Neural progenitor cell (in vitro differentiated cells): ENCODE results near the gene MAN1A1. TPM values are rescaled to one million over a fixed set of nuclear protein-coding genes. Genes with fewer than 3 reads are reported as not detected.

Experiments
- DNase-seq: peaks from one replicate; pipeline ENCODE4 v3.0.0-alpha.2; 2016; ENCODE audit warnings: low spot score
- H2AFZ ChIP-seq: fragments of 200-600 bp; sonication (generic); replicated peaks from 2 replicates; pipeline ENCODE4 v1.6.1; 2016; ENCODE audit warnings: antibody characterized with exemption
- H3F3A ChIP-seq: fragments of 200-600 bp; sonication (generic); 2 replicates; pipeline ENCODE4 v1.6.1; 2016; ENCODE audit warnings: antibody characterized with exemption, low read depth
- H3K27ac ChIP-seq: fragments of 200-600 bp; sonication (generic); 2 replicates; pipeline ENCODE4 v1.5.1; 2016; ENCODE audit warnings: mild to moderate bottlenecking
- H3K27me3 ChIP-seq: fragments of 200-600 bp; sonication (generic); 2 replicates; pipeline ENCODE4 v1.6.1; 2016; ENCODE audit warnings: mild to moderate bottlenecking, moderate library complexity
- H3K36me3 ChIP-seq: fragments of 200-600 bp; sonication (generic); 2 replicates; pipeline ENCODE4 v1.5.1; 2016
- H3K4me1 ChIP-seq: fragments of 200-600 bp; sonication (generic); 2 replicates; pipeline ENCODE4 v1.6.1; 2016; ENCODE audit warnings: mixed run types
- H3K4me2 ChIP-seq: fragments of 200-600 bp; sonication (generic); 2 replicates; pipeline ENCODE4 v1.6.1; 2016
- H3K4me3 ChIP-seq: fragments of 200-600 bp; sonication (generic); 2 replicates; pipeline ENCODE4 v1.5.1; 2016
- H3K79me2 ChIP-seq: fragments of 200-600 bp; sonication (generic); 2 replicates; pipeline ENCODE4 v1.6.1; 2016; ENCODE audit warnings: low read depth
- H3K9ac ChIP-seq: fragments of 200-600 bp; sonication (generic); 2 replicates; pipeline ENCODE4 v1.6.1; 2016
- H3K9me3 ChIP-seq: fragments of 200-600 bp; sonication (generic); 2 replicates; pipeline ENCODE4 v1.5.1; 2016; ENCODE audit warnings: low read depth
- H4K20me1 ChIP-seq: fragments of 200-600 bp; sonication (generic); 2 replicates; pipeline ENCODE4 v1.6.1; 2016; ENCODE audit warnings: low read depth
- H3K27ac Mint-ChIP-seq: 3 replicates; pipeline ENCODE4 v1.8.0; 2021; ENCODE audit warnings: mixed read lengths
- H3K27me3 Mint-ChIP-seq: 2 replicates; pipeline ENCODE4 v1.8.0; 2022; ENCODE audit warnings: low read depth, mild to moderate bottlenecking, inconsistent platforms, moderate library complexity, mixed read lengths; ENCODE audit not compliant: insufficient read depth
- H3K36me3 Mint-ChIP-seq: 3 replicates; pipeline ENCODE4 v1.8.0; 2021; ENCODE audit warnings: mixed read lengths
- H3K4me1 Mint-ChIP-seq: 3 replicates; pipeline ENCODE4 v1.8.0; 2021; ENCODE audit warnings: mixed read lengths
- H3K4me3 Mint-ChIP-seq: 3 replicates; pipeline ENCODE4 v1.8.0; 2021; ENCODE audit warnings: mild to moderate bottlenecking, moderate library complexity, mixed read lengths
- H3K9me3 Mint-ChIP-seq: 3 replicates; pipeline ENCODE4 v1.8.0; 2020; ENCODE audit warnings: mixed read lengths
- CTCF ChIP-seq: fragments of 200-600 bp; sonication (generic); IDR thresholded peaks from 2 replicates; pipeline ENCODE4 v1.5.1; 2017; ENCODE audit warnings: antibody characterized with exemption, mild to moderate bottlenecking
- EZH2 ChIP-seq: fragments of 200-600 bp; sonication (generic); IDR thresholded peaks from 2 replicates; pipeline ENCODE4 v1.6.1; 2017; ENCODE audit warnings: antibody characterized with exemption, mild to moderate bottlenecking, moderate library complexity
- EZH2phosphoT487 ChIP-seq: fragments of 200-600 bp; sonication (generic); IDR thresholded peaks from 2 replicates; pipeline ENCODE4 v1.6.1; 2017; ENCODE audit warnings: antibody characterized with exemption
- total RNA-seq: library from RNA; depleted of rRNA; stranded (reverse); fragments of >200 nt; gene quantifications from 2 replicates; pipeline ENCODE4 v1.2.3, GENCODE V29; 2015; ENCODE audit warnings: low replicate concordance

The MAN1A1 gene
- total RNA-seq, 1 donor from 2014 or later: 5.2 TPM

GRCh38 chr6:119323931-119324330 is 25.6 kb downstream of the MAN1A1 start:
- Histone ChIP-seq H3K27ac (no peak overlapping the region), H3K4me2 (no peak overlapping the region), H3K9me3 (no peaks in the 10 kb centered on the region), H3F3A (no peaks in the 10 kb centered on the region), H3K36me3 (no peaks in the 10 kb centered on the region), H3K4me1 (no peaks in the 10 kb centered on the region), H3K9ac (no peak overlapping the region), H4K20me1 (no peaks in the 10 kb centered on the region), H3K4me3 (no peak overlapping the region), H2AFZ (no peak overlapping the region), H3K79me2 (no peaks in the 10 kb centered on the region), H3K27me3 (no peaks in the 10 kb centered on the region)
- no peak for TF ChIP-seq EZH2phosphoT487
- no peak for TF ChIP-seq EZH2
- no peak for TF ChIP-seq CTCF
- no peaks in the 10 kb centered on the region for H3K36me3 Mint-ChIP-seq
- no peak overlapping the region for H3K27ac Mint-ChIP-seq
- no peak overlapping the region for H3K4me3 Mint-ChIP-seq
- no peaks in the 10 kb centered on the region for H3K9me3 Mint-ChIP-seq
- DNase-seq: no peak
- peaks cover 7% of the 10 kb centered on the region for H3K4me1 Mint-ChIP-seq
- peaks cover 2% of the 10 kb centered on the region for H3K27me3 Mint-ChIP-seq

- H3K27me3 Mint-ChIP-seq: peaks cover 2% of the 10 kb centered on the region
- Histone ChIP-seq H3K4me2 (no peak overlapping the region), H3K36me3 (no peaks in the 10 kb centered on the region), H3K9me3 (no peaks in the 10 kb centered on the region), H3K4me3 (no peak overlapping the region), H3K4me1 (no peaks in the 10 kb centered on the region), H4K20me1 (no peaks in the 10 kb centered on the region), H2AFZ (no peak overlapping the region), H3K79me2 (no peaks in the 10 kb centered on the region), H3F3A (no peaks in the 10 kb centered on the region), H3K27ac (no peak overlapping the region), H3K9ac (no peak overlapping the region), H3K27me3 (no peaks in the 10 kb centered on the region)
- TF ChIP-seq EZH2phosphoT487 (no peak), EZH2 (no peak), CTCF (no peak)
- no peaks in the 10 kb centered on the region for H3K36me3 Mint-ChIP-seq
- no peaks in the 10 kb centered on the region for H3K9me3 Mint-ChIP-seq
- no peak overlapping the region for H3K27ac Mint-ChIP-seq
- H3K4me1 Mint-ChIP-seq: peaks cover 7% of the 10 kb centered on the region
- DNase-seq: no peak
- H3K4me3 Mint-ChIP-seq: no peak overlapping the region
These were observed 26.1 kb downstream of the MAN1A1 start for GRCh38 chr6:119323478-119323877.

GRCh38 chr6:119322715-119323350 is 26.7 kb downstream of the MAN1A1 start:
- no peaks in the 10 kb centered on the region for H3K36me3 Mint-ChIP-seq
- H4K20me1 ChIP-seq: no peaks in the 10 kb centered on the region
- no peak overlapping the region for H3K4me2 ChIP-seq
- peaks cover 2% of the 10 kb centered on the region for H3K27me3 Mint-ChIP-seq
- no peaks in the 10 kb centered on the region for H3K9me3 Mint-ChIP-seq
- no peaks in the 10 kb centered on the region for H3F3A ChIP-seq
- H3K4me3 ChIP-seq: no peak overlapping the region
- H3K27ac ChIP-seq: no peak overlapping the region
- no peaks in the 10 kb centered on the region for H3K4me1 ChIP-seq
- H3K27ac Mint-ChIP-seq: no peak overlapping the region
- H3K4me3 Mint-ChIP-seq: no peak overlapping the region
- H2AFZ ChIP-seq: no peak overlapping the region
- TF ChIP-seq EZH2 (no peak), EZH2phosphoT487 (no peak), CTCF (no peak)
- no peaks in the 10 kb centered on the region for H3K27me3 ChIP-seq
- no peaks in the 10 kb centered on the region for H3K9me3 ChIP-seq
- H3K4me1 Mint-ChIP-seq: peaks cover 7% of the 10 kb centered on the region
- no peak for DNase-seq
- no peaks in the 10 kb centered on the region for H3K36me3 ChIP-seq
- H3K79me2 ChIP-seq: no peaks in the 10 kb centered on the region
- H3K9ac ChIP-seq: no peak overlapping the region
